Keratinocyte (primary cell): Measurements from ENCODE around the gene MYL10.
"Not testable (repeated sequence)": the region's sequence is repeated elsewhere in the genome, so short reads cannot be mapped to it uniquely, and the experiment has no call there.

Experiments
- CTCF ChIP-seq, 3 experiments: IDR thresholded peaks in 1 of 3; conservative IDR thresholded peaks in 1 of 3; optimal IDR thresholded peaks in 1 of 3; 2 replicates in 2 of 3; 3 replicates in 1 of 3; pipeline versions ENCODE3 to v1.5.1; 2011; ENCODE audit warnings: low read length in 3 of 3, mild to moderate bottlenecking in 3 of 3, moderate library complexity in 2 of 3, control low read depth in 1 of 3, inconsistent platforms in 1 of 3; ENCODE audit not compliant: insufficient read depth in 2 of 3; ENCODE audit errors: extremely low read depth in 1 of 3
- EZH2 ChIP-seq: IDR thresholded peaks from one replicate; pipeline ENCODE4 v1.6.1; 2012; ENCODE audit warnings: inconsistent platforms, mild to moderate bottlenecking, low read length, moderate library complexity

GRCh38 chr7:101604934-101605332 lies 24.2 kb downstream of the MYL10 start:
- TF ChIP-seq CTCF (optimal IDR thresholded peaks at IDR 0.05 in 1 of 3, IDR thresholded peaks at IDR 0.05 in 1 of 3, conservative IDR thresholded peaks at IDR 0.05 in 1 of 3; ENCODE audit: extremely low read depth in 1 of 3, insufficient read depth in 2 of 3, low read length in 3 of 3); EZH2: not testable (repeated sequence)
